Ishikawa (cell line): Measurements from ENCODE around the gene FBXW5.

Experiments used
- FOXM1 ChIP-seq: IDR thresholded peaks from 2 replicates; pipeline ENCODE4 v1.6.1; 2012; ENCODE audit warnings: low read depth, borderline replicate concordance
- MAX ChIP-seq: IDR thresholded peaks from 2 replicates; pipeline ENCODE4 v1.6.1; 2012
- TEAD4 ChIP-seq: IDR thresholded peaks from 2 replicates; pipeline ENCODE4 v1.6.1; 2012

GRCh38 chr9:136917902-136918301, 26.6 kb downstream of the FBXW5 start:
- TF ChIP-seq TEAD4 (no peak), MAX (no peak), FOXM1 (no peak)
